ENCODE data around the gene PTPRK.

PTPRK gene

GRCh38 chr6:128046033-128046432 is 474.4 kb downstream of the PTPRK start:
- TF ChIP-seq GLIS3 (CRISPR knock-in tag; IDR thresholded peaks at IDR 0.05), result no peak
- no peak for TF ChIP-seq ZNF565 (CRISPR knock-in tag; conservative IDR thresholded peaks at IDR 0.05; ENCODE audit: low read depth)
- TF ChIP-seq, protein P1, sequence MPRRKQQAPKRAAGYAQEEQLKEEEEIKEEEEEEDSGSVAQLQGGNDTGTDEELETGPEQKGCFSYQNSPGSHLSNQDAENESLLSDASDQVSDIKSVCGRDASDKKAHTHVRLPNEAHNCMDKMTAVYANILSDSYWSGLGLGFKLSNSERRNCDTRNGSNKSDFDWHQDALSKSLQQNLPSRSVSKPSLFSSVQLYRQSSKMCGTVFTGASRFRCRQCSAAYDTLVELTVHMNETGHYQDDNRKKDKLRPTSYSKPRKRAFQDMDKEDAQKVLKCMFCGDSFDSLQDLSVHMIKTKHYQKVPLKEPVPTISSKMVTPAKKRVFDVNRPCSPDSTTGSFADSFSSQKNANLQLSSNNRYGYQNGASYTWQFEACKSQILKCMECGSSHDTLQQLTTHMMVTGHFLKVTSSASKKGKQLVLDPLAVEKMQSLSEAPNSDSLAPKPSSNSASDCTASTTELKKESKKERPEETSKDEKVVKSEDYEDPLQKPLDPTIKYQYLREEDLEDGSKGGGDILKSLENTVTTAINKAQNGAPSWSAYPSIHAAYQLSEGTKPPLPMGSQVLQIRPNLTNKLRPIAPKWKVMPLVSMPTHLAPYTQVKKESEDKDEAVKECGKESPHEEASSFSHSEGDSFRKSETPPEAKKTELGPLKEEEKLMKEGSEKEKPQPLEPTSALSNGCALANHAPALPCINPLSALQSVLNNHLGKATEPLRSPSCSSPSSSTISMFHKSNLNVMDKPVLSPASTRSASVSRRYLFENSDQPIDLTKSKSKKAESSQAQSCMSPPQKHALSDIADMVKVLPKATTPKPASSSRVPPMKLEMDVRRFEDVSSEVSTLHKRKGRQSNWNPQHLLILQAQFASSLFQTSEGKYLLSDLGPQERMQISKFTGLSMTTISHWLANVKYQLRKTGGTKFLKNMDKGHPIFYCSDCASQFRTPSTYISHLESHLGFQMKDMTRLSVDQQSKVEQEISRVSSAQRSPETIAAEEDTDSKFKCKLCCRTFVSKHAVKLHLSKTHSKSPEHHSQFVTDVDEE (CRISPR knock-in tag; IDR thresholded peaks at IDR 0.05), result no peak
- TF ChIP-seq TOX (CRISPR knock-in tag; IDR thresholded peaks at IDR 0.05; ENCODE audit: borderline replicate concordance), result no peak
- ATAC-seq, result no peak

DNA sequence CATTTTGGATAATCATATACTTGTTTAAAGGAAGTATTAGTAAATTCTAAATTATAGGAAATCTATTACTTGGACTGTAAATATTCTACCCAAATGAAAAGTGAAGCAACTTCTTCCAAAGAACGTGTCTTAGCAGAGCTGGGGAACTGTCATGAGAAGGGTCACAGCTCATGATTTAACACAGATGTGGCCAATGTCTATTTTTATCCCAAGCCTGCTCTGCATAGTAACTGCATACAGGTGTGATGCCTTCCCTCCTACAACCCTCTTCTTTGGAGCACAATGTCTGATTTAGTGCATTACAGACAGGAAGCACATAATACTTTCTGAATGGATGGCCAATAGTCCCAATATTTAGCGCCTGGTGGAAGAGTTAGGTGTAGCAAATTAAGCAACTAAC is 480.9 kb downstream of the PTPRK start:
- no peak for ATAC-seq

More for the DNA sequence above, 480.9 kb downstream of the PTPRK start:
- TF ChIP-seq TOX (CRISPR knock-in tag; IDR thresholded peaks at IDR 0.05; ENCODE audit: borderline replicate concordance), result no peak
- no peak for TF ChIP-seq ARNTL (CRISPR knock-in tag; IDR thresholded peaks at IDR 0.05; ENCODE audit: borderline replicate concordance, low read depth)
- no peak for TF ChIP-seq ZNF565 (CRISPR knock-in tag; conservative IDR thresholded peaks at IDR 0.05; ENCODE audit: low read depth)
- TF ChIP-seq, protein P2, sequence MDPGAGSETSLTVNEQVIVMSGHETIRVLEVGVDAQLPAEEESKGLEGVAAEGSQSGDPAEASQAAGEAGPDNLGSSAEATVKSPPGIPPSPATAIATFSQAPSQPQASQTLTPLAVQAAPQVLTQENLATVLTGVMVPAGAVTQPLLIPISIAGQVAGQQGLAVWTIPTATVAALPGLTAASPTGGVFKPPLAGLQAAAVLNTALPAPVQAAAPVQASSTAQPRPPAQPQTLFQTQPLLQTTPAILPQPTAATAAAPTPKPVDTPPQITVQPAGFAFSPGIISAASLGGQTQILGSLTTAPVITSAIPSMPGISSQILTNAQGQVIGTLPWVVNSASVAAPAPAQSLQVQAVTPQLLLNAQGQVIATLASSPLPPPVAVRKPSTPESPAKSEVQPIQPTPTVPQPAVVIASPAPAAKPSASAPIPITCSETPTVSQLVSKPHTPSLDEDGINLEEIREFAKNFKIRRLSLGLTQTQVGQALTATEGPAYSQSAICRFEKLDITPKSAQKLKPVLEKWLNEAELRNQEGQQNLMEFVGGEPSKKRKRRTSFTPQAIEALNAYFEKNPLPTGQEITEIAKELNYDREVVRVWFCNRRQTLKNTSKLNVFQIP (CRISPR knock-in tag; IDR thresholded peaks at IDR 0.05; ENCODE audit: borderline replicate concordance, low read depth), result no peak
- TF ChIP-seq, protein P3, sequence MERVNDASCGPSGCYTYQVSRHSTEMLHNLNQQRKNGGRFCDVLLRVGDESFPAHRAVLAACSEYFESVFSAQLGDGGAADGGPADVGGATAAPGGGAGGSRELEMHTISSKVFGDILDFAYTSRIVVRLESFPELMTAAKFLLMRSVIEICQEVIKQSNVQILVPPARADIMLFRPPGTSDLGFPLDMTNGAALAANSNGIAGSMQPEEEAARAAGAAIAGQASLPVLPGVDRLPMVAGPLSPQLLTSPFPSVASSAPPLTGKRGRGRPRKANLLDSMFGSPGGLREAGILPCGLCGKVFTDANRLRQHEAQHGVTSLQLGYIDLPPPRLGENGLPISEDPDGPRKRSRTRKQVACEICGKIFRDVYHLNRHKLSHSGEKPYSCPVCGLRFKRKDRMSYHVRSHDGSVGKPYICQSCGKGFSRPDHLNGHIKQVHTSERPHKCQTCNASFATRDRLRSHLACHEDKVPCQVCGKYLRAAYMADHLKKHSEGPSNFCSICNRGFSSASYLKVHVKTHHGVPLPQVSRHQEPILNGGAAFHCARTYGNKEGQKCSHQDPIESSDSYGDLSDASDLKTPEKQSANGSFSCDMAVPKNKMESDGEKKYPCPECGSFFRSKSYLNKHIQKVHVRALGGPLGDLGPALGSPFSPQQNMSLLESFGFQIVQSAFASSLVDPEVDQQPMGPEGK (CRISPR knock-in tag; IDR thresholded peaks at IDR 0.05; ENCODE audit: borderline replicate concordance), result no peak
- no peak for TF ChIP-seq CSRNP3 (CRISPR knock-in tag; IDR thresholded peaks at IDR 0.05)
- no peak for TF ChIP-seq PPARA (CRISPR knock-in tag; IDR thresholded peaks at IDR 0.05; ENCODE audit: borderline replicate concordance)
- no peak for TF ChIP-seq RARB (CRISPR knock-in tag; IDR thresholded peaks at IDR 0.05)
- no peak for TF ChIP-seq ESRRG (CRISPR knock-in tag; IDR thresholded peaks at IDR 0.05)
- TF ChIP-seq ZFP3 (CRISPR knock-in tag; IDR thresholded peaks at IDR 0.05), result no peak
- TF ChIP-seq, protein P4, sequence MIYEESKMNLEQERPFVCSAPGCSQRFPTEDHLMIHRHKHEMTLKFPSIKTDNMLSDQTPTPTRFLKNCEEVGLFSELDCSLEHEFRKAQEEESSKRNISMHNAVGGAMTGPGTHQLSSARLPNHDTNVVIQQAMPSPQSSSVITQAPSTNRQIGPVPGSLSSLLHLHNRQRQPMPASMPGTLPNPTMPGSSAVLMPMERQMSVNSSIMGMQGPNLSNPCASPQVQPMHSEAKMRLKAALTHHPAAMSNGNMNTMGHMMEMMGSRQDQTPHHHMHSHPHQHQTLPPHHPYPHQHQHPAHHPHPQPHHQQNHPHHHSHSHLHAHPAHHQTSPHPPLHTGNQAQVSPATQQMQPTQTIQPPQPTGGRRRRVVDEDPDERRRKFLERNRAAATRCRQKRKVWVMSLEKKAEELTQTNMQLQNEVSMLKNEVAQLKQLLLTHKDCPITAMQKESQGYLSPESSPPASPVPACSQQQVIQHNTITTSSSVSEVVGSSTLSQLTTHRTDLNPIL (CRISPR knock-in tag; IDR thresholded peaks at IDR 0.05; ENCODE audit: low read depth), result no peak
- no peak for TF ChIP-seq ZFP30 (CRISPR knock-in tag; IDR thresholded peaks at IDR 0.05)
- TF ChIP-seq OSR1 (CRISPR knock-in tag; IDR thresholded peaks at IDR 0.05), result no peak
- TF ChIP-seq, protein P1 (CRISPR knock-in tag; IDR thresholded peaks at IDR 0.05), result no peak

Measured in SK-N-SH treated with all-trans-retinoic acid at 6 μM for 48 hours (cell line).